Panc1 (cell line): Measurements from ENCODE around the gene CELF2. TPM values are rescaled to one million over a fixed set of nuclear protein-coding genes. Genes with fewer than 3 reads are reported as not detected.

Experiments used
- ATAC-seq: fragments of 200-7000 bp; cut with Tn5 transposase; 2 replicates; pipeline ENCODE4 v1.9.1; 2020; ENCODE audit warnings: mild to moderate bottlenecking, moderate library complexity
- BruUV-seq: library from RNA; stranded (reverse); fragments of 400-500 nt; replicated peaks from 2 replicates; lab custom pipeline; 2021; lab: Mats Ljungman, UMichigan
- CTCF ChIA-PET: fragments of 300-600 bp; sonication (Branson Sonifier 250); formaldehyde crosslinking; loops from one replicate; lab custom pipeline; 2022; ENCODE audit warnings: antibody characterized with exemption; lab: Charles Lee
- POLR2A ChIA-PET: fragments of 300-600 bp; sonication (Branson Sonifier 250); formaldehyde crosslinking; loops from one replicate; lab custom pipeline; 2022; ENCODE audit warnings: antibody characterized with exemption; lab: Charles Lee
- DNase-seq: peaks from one replicate; pipeline ENCODE4 v3.0.0-alpha.2; 2010; ENCODE audit warnings: low read depth, low spot score
- H3K27ac ChIP-seq: 2 replicates; pipeline ENCODE4 v1.5.1; 2011; ENCODE audit warnings: mild to moderate bottlenecking, low read length, inconsistent platforms
- H3K27me3 ChIP-seq: fragments of 200-500 bp; sonication (Bioruptor generic); 2 replicates; pipeline ENCODE4 v1.6.0; 2014; ENCODE audit warnings: low read length, inconsistent platforms; ENCODE audit not compliant: control insufficient read depth, insufficient read depth
- H3K36me3 ChIP-seq: fragments of 200-500 bp; sonication (Bioruptor generic); 2 replicates; pipeline ENCODE4 v1.5.1; 2014; ENCODE audit warnings: inconsistent platforms, mild to moderate bottlenecking, low read length, moderate library complexity; ENCODE audit not compliant: control insufficient read depth, insufficient read depth
- H3K4me1 ChIP-seq: 2 replicates; pipeline ENCODE4 v1.5.1; 2011; ENCODE audit warnings: inconsistent platforms, mild to moderate bottlenecking, low read length, moderate library complexity; ENCODE audit not compliant: control insufficient read depth, insufficient read depth
- H3K4me3 ChIP-seq, 2 experiments: 2 replicates each; pipeline ENCODE4 v1.5.1; 2011 to 2012; ENCODE audit warnings: low read depth in 2 of 2, low read length in 2 of 2, mild to moderate bottlenecking in 2 of 2, inconsistent platforms in 1 of 2, moderate library complexity in 1 of 2
- H3K9me3 ChIP-seq: fragments of 200-500 bp; sonication (Bioruptor generic); 2 replicates; pipeline ENCODE4 v1.5.1; 2014; ENCODE audit warnings: low read depth, mild to moderate bottlenecking, inconsistent platforms, low read length, moderate library complexity; ENCODE audit not compliant: control insufficient read depth, insufficient read depth
- CTCF ChIP-seq: fragments of 450-650 bp; IDR thresholded peaks from 2 replicates; pipeline ENCODE4 v1.5.1; 2017; ENCODE audit warnings: mild to moderate bottlenecking
- POLR2AphosphoS5 ChIP-seq: IDR thresholded peaks from 2 replicates; pipeline ENCODE4 v1.6.1; 2012; ENCODE audit warnings: mild to moderate bottlenecking, low read depth, low read length, moderate library complexity
- REST ChIP-seq, 2 experiments: IDR thresholded peaks; 2 replicates each; pipeline ENCODE4 v1.6.1; 2011 to 2012; ENCODE audit warnings: low read depth in 2 of 2, control low read depth in 1 of 2, low read length in 1 of 2, mild to moderate bottlenecking in 1 of 2, moderate library complexity in 1 of 2; ENCODE audit not compliant: insufficient read depth in 1 of 2
- SIN3A ChIP-seq: IDR thresholded peaks from 2 replicates; pipeline ENCODE4 v1.6.1; 2012; ENCODE audit warnings: low read depth, mild to moderate bottlenecking, low read length, moderate library complexity, borderline replicate concordance; ENCODE audit not compliant: insufficient read depth
- TCF7L2 ChIP-seq: IDR thresholded peaks from 2 replicates; pipeline ENCODE4 v1.6.1; 2011; ENCODE audit warnings: mild to moderate bottlenecking, low read depth, low read length, inconsistent platforms
- in situ Hi-C: cut with HindIII; loops from 2 replicates; pipeline ENCODE4 v1.10.0; 2016; ENCODE audit warnings: low sequenced_read_pairs, low pct_unique_long_range_greater_than_20kb
- intact Hi-C: fragments of 100-400 bp; cut with micrococcal nuclease; formaldehyde crosslinking; loops from one replicate; pipeline ENCODE4 v1.10.0; 2022; ENCODE audit not compliant: unreplicated experiment
- total RNA-seq: library from RNA; stranded (reverse); gene quantifications from one replicate; pipeline ENCODE4 v1.2.1, GENCODE V29; 2021; ENCODE audit not compliant: unreplicated experiment

The CELF2 gene
- total RNA-seq, 1 experiment from 2014 or later = 0.44 TPM

GRCh38 chr10:11282661-11283060, 265.0 kb downstream of the CELF2 start:
- Histone ChIP-seq H3K36me3 (no peaks in the 10 kb centered on the region), H3K9me3 (no peaks in the 10 kb centered on the region), H3K4me1 (no peaks in the 10 kb centered on the region), H3K27me3 (no peaks in the 10 kb centered on the region; the same call in 1 of the 2 replicates), H3K4me3 (no peak overlapping the region), H3K27ac (no peak overlapping the region)
- ATAC-seq (no peak), DNase-seq (no peak)
- in situ Hi-C loops (no loop called here), intact Hi-C loops (no loop called here)
- POLR2A ChIA-PET = no interaction called here
- no TSS peak for BruUV-seq
- CTCF ChIA-PET = no interaction called here
- no peak for TF ChIP-seq POLR2AphosphoS5
- TF ChIP-seq CTCF = no peak
- no peak for TF ChIP-seq REST (IDR thresholded peaks at IDR 0.05; ENCODE audit: insufficient read depth in 1 of 2, low read depth in 2 of 2, low read length in 1 of 2)
- TF ChIP-seq SIN3A = no peak
- no peak for TF ChIP-seq TCF7L2

- BruUV-seq = no TSS peak
- POLR2A ChIA-PET = no interaction called here
Observed at GRCh38 chr10:11284291-11285085, 266.8 kb downstream of the CELF2 start.

More at GRCh38 chr10:11284291-11285085, 266.8 kb downstream of the CELF2 start:
- no peak overlapping the region for H3K27ac ChIP-seq
- no peak overlapping the region for H3K4me3 ChIP-seq
- H3K9me3 ChIP-seq = no peaks in the 10 kb centered on the region
- ATAC-seq (no peak), DNase-seq (no peak)
- H3K27me3 ChIP-seq = no peaks in the 10 kb centered on the region
- in situ Hi-C loops (no loop called here), intact Hi-C loops (no loop called here)
- no peaks in the 10 kb centered on the region for H3K36me3 ChIP-seq
- CTCF ChIA-PET = no interaction called here
- TF ChIP-seq TCF7L2 (no peak), REST (IDR thresholded peaks at IDR 0.05; ENCODE audit: insufficient read depth in 1 of 2, low read depth in 2 of 2, low read length in 1 of 2) (no peak), POLR2AphosphoS5 (no peak), CTCF (no peak), SIN3A (no peak)
- H3K4me1 ChIP-seq = no peaks in the 10 kb centered on the region
